SK-MEL-5 (cell line): Measurements from ENCODE around the gene ZFPM1. TPM values are rescaled to one million over a fixed set of nuclear protein-coding genes. Genes with fewer than 3 reads are reported as not detected.

Source experiments
- DNase-seq: peaks from one replicate; pipeline ENCODE4 v3.0.0-alpha.2; 2016; ENCODE audit warnings: low read depth, low spot score
- in situ Hi-C: cut with HindIII; loops from 2 replicates; pipeline ENCODE4 v1.10.0; 2016; ENCODE audit warnings: low sequenced_read_pairs, high pct_unique_total_duplicates, low pct_unique_long_range_greater_than_20kb
- total RNA-seq: library from RNA; depleted of rRNA; stranded (reverse); fragments of >200 nt; shearing (Covaris generic); gene quantifications from 2 replicates; pipeline ENCODE4 v1.2.3, GENCODE V29; 2014

ZFPM1 gene
- total RNA-seq, 1 experiment from 2014 or later = 0.29 TPM

- no peak for DNase-seq
- in situ Hi-C loops = no loop called here
Observed at GRCh38 chr16:88441460-88441859, 11.6 kb upstream of the ZFPM1 start.

- DNase-seq = no peak
- in situ Hi-C loops = no loop called here
Observed at GRCh38 chr16:88442383-88442726, 10.7 kb upstream of the ZFPM1 start.

- in situ Hi-C loops = no loop called here
- DNase-seq = peak; percentile 73
Observed at GRCh38 chr16:88442727-88443576, 10.1 kb upstream of the ZFPM1 start.

GRCh38 chr16:88444826-88445582, 8.1 kb upstream of the ZFPM1 start:
- in situ Hi-C loops = no loop called here
- DNase-seq = no peak

GRCh38 chr16:88445583-88445960, 7.5 kb upstream of the ZFPM1 start:
- no peak for DNase-seq
- in situ Hi-C loops = no loop called here

GRCh38 chr16:88446061-88446460, 7.0 kb upstream of the ZFPM1 start:
- no peak for DNase-seq
- in situ Hi-C loops = no loop called here

- in situ Hi-C loops = no loop called here
- no peak for DNase-seq
Observed at GRCh38 chr16:88446736-88447135, 6.3 kb upstream of the ZFPM1 start.

- in situ Hi-C loops = no loop called here
- no peak for DNase-seq
Observed at GRCh38 chr16:88447881-88448280, 5.2 kb upstream of the ZFPM1 start.

GRCh38 chr16:88448461-88449266, 4.4 kb upstream of the ZFPM1 start:
- in situ Hi-C loops = no loop called here

GRCh38 chr16:88449267-88449561, 3.9 kb upstream of the ZFPM1 start:
- in situ Hi-C loops = no loop called here

More at GRCh38 chr16:88448461-88449266, 4.4 kb upstream of the ZFPM1 start:
- peak; percentile 44 for DNase-seq

GRCh38 chr16:88451586-88452481, 1.2 kb upstream of the ZFPM1 start:
- DNase-seq = peak; percentile 11
- in situ Hi-C loops = no loop called here

More at GRCh38 chr16:88449267-88449561, 3.9 kb upstream of the ZFPM1 start:
- DNase-seq = no peak

GRCh38 chr16:88452482-88453216, 431 bp upstream of the ZFPM1 start:
- DNase-seq = peak; percentile 89
- in situ Hi-C loops = no loop called here

- in situ Hi-C loops = no loop called here
- DNase-seq = no peak
Observed at GRCh38 chr16:88453611-88454522, 787 bp downstream of the ZFPM1 start.

- in situ Hi-C loops = no loop called here
- no peak for DNase-seq
Observed at GRCh38 chr16:88454523-88454947, 1.5 kb downstream of the ZFPM1 start.

- DNase-seq = no peak
- in situ Hi-C loops = no loop called here
Observed at GRCh38 chr16:88455610-88456355, 2.7 kb downstream of the ZFPM1 start.
